Measurements from ENCODE around the gene MYB.
"Not testable (repeated sequence)": the region's sequence is repeated elsewhere in the genome, so short reads cannot be mapped to it uniquely, and the experiment has no call there.

The MYB gene

GRCh38 chr6:135225911-135226310 is 44.8 kb downstream of the MYB start:
- no peak for DNase-seq

- no peak for DNase-seq
Observed at GRCh38 chr6:135226537-135226936, 45.4 kb downstream of the MYB start.

DNA sequence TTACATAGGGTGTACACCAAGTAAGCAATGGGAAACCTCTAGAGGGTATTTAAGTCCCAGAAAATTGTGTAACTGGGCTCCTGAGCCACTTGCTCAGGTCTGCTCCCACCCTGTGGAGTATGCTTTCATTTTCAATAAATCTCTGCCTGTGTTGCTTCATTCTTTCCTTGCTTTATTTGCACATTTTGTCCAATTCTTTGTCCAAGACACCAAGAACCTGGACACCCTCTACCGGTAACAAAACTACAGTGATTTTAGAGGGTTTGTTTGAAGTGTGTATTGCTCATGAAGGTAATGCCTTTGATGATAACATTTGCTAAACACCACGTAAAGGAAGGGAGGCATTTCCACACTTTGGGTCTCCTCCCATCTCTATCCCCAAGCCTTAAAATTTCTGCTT is 46.2 kb downstream of the MYB start:
- no peak for DNase-seq

DNA sequence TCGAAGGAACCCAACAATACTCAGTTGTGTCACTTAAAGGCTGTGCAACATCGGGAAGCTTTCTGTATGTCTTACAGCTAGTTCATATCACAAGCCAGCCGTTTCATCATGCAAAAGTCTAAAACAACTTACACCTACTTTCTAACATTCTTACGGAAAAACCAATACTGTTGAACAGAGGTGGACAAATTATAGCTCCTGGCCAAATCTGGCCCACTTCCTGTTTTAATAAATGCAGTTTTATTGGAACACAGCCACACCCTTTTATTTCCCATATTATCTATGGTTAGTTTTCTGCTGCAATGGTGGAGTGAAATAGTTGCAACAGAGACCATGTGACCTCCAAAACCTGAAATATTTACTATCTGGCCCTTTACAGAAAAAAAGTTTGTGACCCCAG is 46.6 kb downstream of the MYB start:
- DNase-seq, result no peak

- no peak for DNase-seq
Observed at GRCh38 chr6:135228486-135228885, 47.4 kb downstream of the MYB start.

DNA sequence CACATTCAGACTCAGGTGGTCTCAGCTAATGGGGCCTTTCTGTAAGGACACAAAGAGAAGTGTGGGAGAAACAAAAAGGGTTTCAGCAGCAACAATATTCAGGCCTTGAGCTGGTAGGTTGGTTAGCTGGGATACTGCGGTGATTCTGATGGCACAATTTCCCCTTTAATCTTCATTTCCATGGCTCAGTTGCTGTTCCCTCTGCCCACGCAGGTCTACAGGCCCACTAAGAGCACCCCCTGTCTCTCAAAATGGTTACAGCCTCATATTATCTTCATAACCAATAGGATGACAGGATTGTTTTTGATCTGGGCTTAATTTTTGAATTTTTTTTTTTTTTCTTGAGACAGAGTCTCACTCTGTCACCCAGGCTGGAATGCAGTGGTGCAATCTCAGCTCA is 48.9 kb downstream of the MYB start:
- DNase-seq, result no peak

DNA sequence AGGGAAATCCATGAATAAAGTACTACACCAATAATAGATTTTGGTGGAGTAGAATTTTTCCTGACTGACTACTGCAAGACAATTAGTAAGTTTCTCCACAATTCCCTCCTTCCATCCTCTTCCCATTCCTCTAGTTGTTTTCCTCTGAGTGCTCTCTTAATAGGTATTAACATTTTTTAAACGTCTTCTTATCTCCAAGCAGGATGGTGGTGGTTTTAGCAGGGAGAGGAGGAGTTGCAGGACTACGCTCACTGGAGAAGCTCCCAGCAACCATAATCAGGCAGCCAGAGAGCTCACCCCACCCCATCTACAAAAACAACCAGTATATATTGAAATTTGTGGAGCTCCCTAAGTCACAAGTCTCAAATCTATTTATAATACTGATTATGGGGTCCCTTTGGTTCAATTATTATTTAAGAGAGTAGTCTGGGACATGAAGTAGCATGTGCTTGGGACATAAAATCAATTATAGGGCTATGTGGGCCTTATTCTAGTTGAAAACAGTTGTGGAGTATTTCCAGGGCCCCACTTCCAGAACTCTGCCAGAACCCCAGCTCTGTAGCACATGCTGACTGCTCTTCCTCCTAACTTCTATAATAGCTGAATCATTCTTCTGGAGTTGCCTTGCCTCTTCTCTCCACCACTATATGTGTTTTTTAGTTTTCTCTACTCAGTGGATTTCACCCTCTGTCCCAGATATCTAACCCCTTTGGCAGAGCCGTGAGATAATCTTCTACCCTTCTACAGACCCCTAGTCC is 49.8 kb downstream of the MYB start:
- DNase-seq, result peak; percentile 1

DNA sequence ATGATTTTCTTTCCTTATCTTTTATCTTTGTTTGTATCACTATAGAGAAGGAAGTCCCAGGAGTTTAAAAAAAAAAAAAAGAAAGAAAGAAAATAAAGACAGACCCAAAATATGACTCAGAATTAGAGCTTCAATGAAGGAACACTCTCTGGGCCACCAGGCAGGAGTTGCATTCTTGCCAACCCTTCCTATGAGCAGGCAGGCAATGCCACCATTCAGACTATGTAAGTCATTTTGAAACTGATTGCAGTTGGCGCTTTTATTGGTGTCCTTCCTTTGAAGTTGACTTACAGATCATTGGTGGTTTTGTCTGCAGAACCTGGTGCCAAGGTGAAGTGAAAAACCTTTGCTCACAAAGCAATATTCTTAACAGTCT is 50.3 kb downstream of the MYB start:
- no peak for DNase-seq

GRCh38 chr6:135233686-135234491 is 52.8 kb downstream of the MYB start:
- no peak for DNase-seq

DNA sequence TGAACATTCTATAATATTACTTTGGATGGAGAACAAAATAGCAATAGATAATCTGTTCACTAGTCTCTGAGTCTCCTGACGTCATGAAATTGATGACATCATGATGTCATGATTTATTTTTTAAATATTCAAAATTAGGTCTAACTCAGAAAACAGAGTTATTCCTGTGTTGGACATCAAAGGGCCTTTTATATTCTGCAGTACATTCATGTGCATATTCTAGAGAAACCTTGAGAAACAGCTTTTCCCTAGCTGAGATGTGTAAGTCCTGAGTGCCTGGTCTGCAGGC is 53.3 kb downstream of the MYB start:
- DNase-seq, result no peak

- DNase-seq, result no peak
Observed at GRCh38 chr6:135235716-135236115, 54.6 kb downstream of the MYB start.

- DNase-seq, result no peak
Observed at GRCh38 chr6:135236319-135236718, 55.2 kb downstream of the MYB start.

GRCh38 chr6:135236732-135237131 is 55.6 kb downstream of the MYB start:
- no peak for DNase-seq

DNA sequence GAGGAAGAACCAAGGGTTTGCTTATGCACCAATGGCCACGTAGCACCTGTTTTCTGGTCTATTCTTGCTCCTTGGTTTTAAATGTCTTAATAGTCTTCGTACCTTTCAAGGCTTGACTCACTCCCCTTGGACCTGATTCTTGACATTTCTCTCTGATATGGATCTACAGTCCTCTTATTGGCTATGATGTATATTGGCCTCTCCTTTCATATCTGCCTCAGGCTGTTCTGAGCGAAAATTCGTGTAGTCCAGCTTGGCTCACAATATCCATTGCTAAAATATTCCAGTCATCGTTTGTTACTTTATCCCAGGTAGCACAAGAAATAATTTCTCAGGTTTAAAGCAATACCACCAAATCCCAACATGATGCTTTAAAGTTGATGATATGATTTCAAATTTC is 59.6 kb downstream of the MYB start:
- DNase-seq, result no peak

GRCh38 chr6:135243871-135244796 is 63.0 kb downstream of the MYB start:
- DNase-seq, result no peak

DNA sequence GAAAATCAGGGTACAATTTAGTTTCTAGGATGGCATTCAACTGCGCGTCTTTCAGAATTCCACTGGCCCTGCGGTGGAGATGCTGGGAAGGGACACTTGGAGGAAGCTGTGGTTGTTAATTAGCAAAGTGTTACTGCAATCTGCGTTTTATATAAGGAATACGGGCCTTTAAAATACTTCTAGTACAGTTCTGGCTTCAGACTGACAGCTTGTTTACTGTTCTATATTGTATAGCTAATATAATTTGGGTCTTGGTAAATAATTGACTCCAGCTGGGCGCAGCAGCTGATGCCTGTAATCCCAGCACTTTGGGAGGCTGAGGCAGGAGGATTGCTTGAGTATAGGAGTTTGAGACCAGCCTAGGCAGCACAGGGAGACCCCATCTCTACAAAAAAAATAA is 63.7 kb downstream of the MYB start:
- no peak for DNase-seq

DNA sequence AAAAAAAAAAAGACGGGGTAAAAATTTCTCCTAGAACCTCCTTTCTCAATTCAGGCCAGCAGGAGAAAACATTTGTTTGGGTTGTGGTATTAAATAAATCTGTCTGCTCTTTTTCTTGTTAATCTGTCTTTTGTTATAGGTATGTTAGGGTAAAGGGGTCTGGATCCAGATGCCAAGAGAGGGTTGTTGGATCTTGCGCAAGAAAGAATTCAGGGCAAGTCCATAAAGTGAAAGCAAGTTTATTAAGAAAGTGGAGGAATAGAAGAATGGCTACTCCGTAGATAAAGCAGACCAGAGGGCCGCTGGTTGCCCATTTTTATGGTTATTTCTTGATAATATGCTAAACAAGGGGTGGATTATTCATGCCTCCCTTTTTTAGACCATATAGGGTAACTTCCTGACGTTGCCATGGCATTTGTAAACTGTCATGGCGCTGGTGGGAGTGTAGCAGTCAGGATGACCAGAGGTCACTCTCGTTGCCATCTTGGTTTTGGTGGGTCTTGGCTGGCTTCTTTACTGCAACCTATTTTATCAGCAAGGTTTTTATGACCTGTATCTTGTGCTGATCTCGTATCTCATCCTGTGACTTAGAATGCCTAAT is 65.4 kb downstream of the MYB start:
- DNase-seq, result not testable (repeated sequence)

DNA sequence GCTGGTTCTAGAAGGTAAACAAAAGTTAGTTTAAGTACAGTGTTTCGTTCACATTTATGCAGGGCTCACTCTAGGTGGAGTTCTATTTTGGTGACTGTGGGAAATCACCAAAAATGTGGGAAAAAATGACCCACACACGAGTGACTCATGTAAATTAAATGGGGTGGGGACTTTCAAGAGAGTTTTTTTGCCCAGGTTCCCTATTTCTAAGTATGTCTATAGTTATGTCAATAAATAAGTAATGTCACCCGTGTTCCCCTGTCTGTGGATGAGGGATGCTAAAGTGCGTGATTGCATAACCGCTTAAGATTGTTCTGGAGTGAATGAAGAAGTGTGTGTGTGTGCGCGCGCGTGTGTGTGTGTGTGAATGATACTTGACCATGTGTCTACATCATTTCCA is 69.1 kb downstream of the MYB start:
- no peak for DNase-seq

- no peak for DNase-seq
Observed at GRCh38 chr6:135250751-135251497, 69.8 kb downstream of the MYB start.

DNA sequence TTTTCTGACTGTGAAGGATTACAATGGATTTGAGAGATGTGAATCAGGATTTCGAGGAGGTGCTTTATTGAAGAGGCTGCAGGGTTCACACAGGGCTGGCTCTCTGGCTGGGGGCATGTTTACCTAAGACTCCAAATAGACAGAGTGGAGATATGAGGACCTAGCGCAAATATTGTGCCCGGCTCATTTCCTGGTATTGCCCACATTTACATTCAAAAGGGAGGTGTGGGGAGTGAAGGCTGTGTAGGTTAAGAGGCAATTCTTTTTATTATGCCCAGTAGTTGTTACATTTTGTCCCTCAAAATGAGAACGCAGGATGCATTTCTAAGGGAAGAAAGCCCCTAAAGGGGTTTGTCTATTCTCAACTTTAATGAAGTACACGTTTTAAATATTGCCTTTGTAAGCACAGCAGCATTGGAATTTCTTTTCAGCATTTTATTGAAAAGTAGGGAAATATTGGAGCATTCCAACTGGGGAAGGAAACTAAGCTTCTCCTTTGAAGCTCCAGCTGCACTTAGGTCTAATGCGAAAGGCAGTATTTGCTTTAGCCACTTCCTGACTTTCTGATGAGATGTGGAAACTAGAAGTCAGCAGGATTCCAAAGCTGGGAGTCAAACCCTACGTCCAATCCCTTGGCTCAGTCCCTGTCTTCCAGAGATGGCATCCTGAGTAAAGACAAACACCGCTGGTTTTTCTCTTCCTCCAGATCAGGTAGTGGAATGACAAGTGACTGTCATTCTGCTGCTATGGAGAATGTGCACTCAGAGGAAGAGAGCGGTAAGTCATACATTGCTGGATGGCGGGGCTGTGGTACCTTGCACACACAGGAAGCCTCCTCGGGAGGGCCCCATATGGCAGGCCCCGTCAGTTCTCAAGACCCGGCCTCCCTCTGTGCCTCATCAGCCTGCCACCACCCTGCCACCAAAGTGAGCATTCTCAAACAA is 70.7 kb downstream of the MYB start:
- DNase-seq, result no peak

GRCh38 chr6:135254471-135254870 is 73.4 kb downstream of the MYB start:
- DNase-seq, result no peak

Measured in KG1 (cell line).